Breast epithelium (tissue), 4 donors: ENCODE data around the gene NEURL3. TPM values are rescaled to one million over a fixed set of nuclear protein-coding genes. Genes with fewer than 3 reads are reported as not detected.

Experiments used
- DNase-seq, 2 donors: peaks; one replicate each; pipeline ENCODE4 v3.0.0-alpha.2; 2019; ENCODE audit warnings: low spot score in 2 of 2
- H3K27ac ChIP-seq, 2 donors: fragments of 200-600 bp; sonication (generic) in 1 of 2; one replicate each; pipeline ENCODE4 v1.5.1; 2016 to 2019; ENCODE audit warnings: mild to moderate bottlenecking in 1 of 2
- H3K27me3 ChIP-seq, 2 donors: fragments of 200-600 bp; sonication (generic) in 1 of 2; one replicate each; pipeline versions ENCODE4 v1.5.1 to v1.6.0; 2017 to 2019; ENCODE audit warnings: control low read depth in 1 of 2, mild to moderate bottlenecking in 1 of 2
- H3K36me3 ChIP-seq: fragments of 200-600 bp; one replicate; pipeline ENCODE4 v1.5.1; 2019
- H3K4me1 ChIP-seq, 2 donors: fragments of 200-600 bp; sonication (generic); one replicate each; pipeline ENCODE4 v1.5.1; 2016 to 2019; ENCODE audit warnings: control low read depth in 1 of 2
- H3K4me3 ChIP-seq, 3 donors: fragments of 200-600 bp; sonication (generic); 1 replicate in 2 of 3; 2 replicates in 1 of 3; pipeline ENCODE4 v1.5.1; 2016 to 2019; ENCODE audit warnings: mild to moderate bottlenecking in 3 of 3, moderate library complexity in 2 of 3
- H3K9me3 ChIP-seq, 2 donors: fragments of 200-600 bp; sonication (generic) in 1 of 2; one replicate each; pipeline ENCODE4 v1.5.1; 2016 to 2019; ENCODE audit warnings: control low read depth in 1 of 2
- CTCF ChIP-seq, 3 donors: fragments of 450-650 bp; IDR thresholded peaks; one replicate each; pipeline ENCODE4 v1.5.1; 2016 to 2017; ENCODE audit warnings: antibody characterized with exemption in 3 of 3, mild to moderate bottlenecking in 3 of 3, moderate library complexity in 3 of 3
- POLR2A ChIP-seq: fragments of 450-650 bp; IDR thresholded peaks from one replicate; pipeline ENCODE4 v1.6.1; 2016; ENCODE audit warnings: antibody characterized with exemption, mild to moderate bottlenecking, moderate library complexity
- POLR2AphosphoS5 ChIP-seq, 3 donors: sonication (generic); formaldehyde crosslinking; IDR thresholded peaks; one replicate each; pipeline ENCODE4 v1.6.1; 2017; ENCODE audit warnings: antibody characterized with exemption in 3 of 3
- intact Hi-C: fragments of 100-400 bp; cut with DNase I; formaldehyde crosslinking; loops from one replicate; pipeline ENCODE4 v1.15.1; 2023; ENCODE audit warnings: low total_unique reads
- total RNA-seq, 3 donors: library from RNA; depleted of rRNA; stranded (reverse); fragments of >200 nt; gene quantifications; one replicate each; pipeline ENCODE4 v1.1.0, GENCODE V29; 2016

NEURL3 gene
- total RNA-seq, 3 donors from 2014 or later = 4.3 to 6.1 TPM; not detected in 1

GRCh38 chr2:96548558-96549465 lies 43.7 kb upstream of the NEURL3 start:
- H3K27ac ChIP-seq = peak overlapping the region; percentile 18 to 61
- H3K36me3 ChIP-seq = peaks cover 13% of the 10 kb centered on the region
- H3K4me1 ChIP-seq = no peaks in the 10 kb centered on the region
- DNase-seq = no peak
- no peaks in the 10 kb centered on the region for H3K9me3 ChIP-seq
- no peak for TF ChIP-seq POLR2AphosphoS5 (IDR thresholded peaks at IDR 0.05)
- TF ChIP-seq POLR2A = no peak
- TF ChIP-seq CTCF (IDR thresholded peaks at IDR 0.05) = no peak
- H3K27me3 ChIP-seq = no peaks in the 10 kb centered on the region
- intact Hi-C loops = no loop called here
- no peak overlapping the region for H3K4me3 ChIP-seq

DNA sequence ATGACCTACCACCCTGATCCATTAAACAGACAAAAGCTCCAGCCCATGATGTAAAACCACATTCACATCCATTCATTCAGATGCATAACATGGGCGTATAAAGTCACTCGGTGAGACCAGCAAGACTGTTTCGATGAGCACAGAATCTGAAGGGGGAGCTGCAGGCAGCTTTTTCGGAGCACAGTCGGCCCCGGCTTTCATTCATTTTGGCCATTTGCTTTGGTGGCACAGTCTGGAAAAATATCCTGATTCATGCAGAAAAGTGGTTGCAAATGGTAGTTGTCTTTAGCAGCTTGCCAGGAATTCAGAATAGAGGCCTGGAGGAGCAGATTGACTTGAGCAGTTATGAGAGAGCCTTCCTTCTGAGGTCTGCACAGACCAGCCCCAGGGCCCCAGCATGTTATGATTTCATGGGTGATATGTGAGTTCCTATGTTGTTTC lies 42.6 kb upstream of the NEURL3 start:
- Histone ChIP-seq H3K27me3 (no peaks in the 10 kb centered on the region), H3K27ac (no peak overlapping the region)

DNA sequence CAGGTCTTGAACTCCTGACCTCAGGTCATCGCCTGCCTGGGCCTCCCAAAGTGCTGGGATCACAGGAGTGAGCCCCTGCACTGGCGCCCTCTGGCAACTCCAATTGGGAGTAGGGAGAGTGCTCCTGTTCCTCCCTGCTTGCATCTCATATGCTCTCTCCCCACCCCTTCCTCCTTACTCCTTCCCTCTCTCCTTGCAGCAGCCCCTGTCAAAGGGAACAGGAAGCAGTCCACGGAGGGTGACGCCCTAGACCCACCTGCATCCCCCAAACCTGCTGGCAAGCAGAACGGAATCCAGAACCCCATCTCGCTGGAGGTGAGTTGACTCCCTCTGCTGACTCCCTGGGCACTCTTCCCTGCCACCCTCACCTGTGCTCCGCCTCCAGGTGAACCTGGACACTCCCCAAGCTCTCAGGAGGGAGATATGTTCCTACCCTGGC lies 42.1 kb upstream of the NEURL3 start:
- no peak overlapping the region for H3K4me3 ChIP-seq
- H3K36me3 ChIP-seq = peaks cover 13% of the 10 kb centered on the region
- H3K4me1 ChIP-seq = no peaks in the 10 kb centered on the region
- TF ChIP-seq CTCF (IDR thresholded peaks at IDR 0.05) = no peak
- no peak for TF ChIP-seq POLR2AphosphoS5 (IDR thresholded peaks at IDR 0.05)
- TF ChIP-seq POLR2A = no peak
- intact Hi-C loops = loop anchor here (1.0 kb wide), 1 partner anchor 10 kb away; no protein-coding TSS in a partner anchor
- no peaks in the 10 kb centered on the region for H3K9me3 ChIP-seq
- H3K27ac ChIP-seq = peak overlapping the region in 1 of 2 donors; percentile 48
- DNase-seq = no peak
- no peaks in the 10 kb centered on the region for H3K27me3 ChIP-seq

More for the DNA sequence above, 42.6 kb upstream of the NEURL3 start:
- no peaks in the 10 kb centered on the region for H3K4me1 ChIP-seq
- no peak for DNase-seq
- TF ChIP-seq CTCF (IDR thresholded peaks at IDR 0.05) (no peak), POLR2A (no peak), POLR2AphosphoS5 (IDR thresholded peaks at IDR 0.05) (no peak)
- no peaks in the 10 kb centered on the region for H3K9me3 ChIP-seq
- intact Hi-C loops = loop anchor here (1.0 kb wide), 1 partner anchor 10 kb away; no protein-coding TSS in a partner anchor
- no peak overlapping the region for H3K4me3 ChIP-seq
- H3K36me3 ChIP-seq = peaks cover 13% of the 10 kb centered on the region

GRCh38 chr2:96546797-96547196 lies 41.6 kb upstream of the NEURL3 start:
- intact Hi-C loops = loop anchor here (1.0 kb wide), 1 partner anchor 11 kb away; no protein-coding TSS in a partner anchor
- Histone ChIP-seq H3K36me3 (peaks cover 13% of the 10 kb centered on the region), H3K27ac (peak overlapping the region; percentile 30 to 48), H3K9me3 (no peaks in the 10 kb centered on the region), H3K27me3 (no peaks in the 10 kb centered on the region), H3K4me1 (no peaks in the 10 kb centered on the region), H3K4me3 (no peak overlapping the region)
- TF ChIP-seq POLR2A (no peak), CTCF (IDR thresholded peaks at IDR 0.05) (no peak), POLR2AphosphoS5 (IDR thresholded peaks at IDR 0.05) (no peak)
- no peak for DNase-seq

DNA sequence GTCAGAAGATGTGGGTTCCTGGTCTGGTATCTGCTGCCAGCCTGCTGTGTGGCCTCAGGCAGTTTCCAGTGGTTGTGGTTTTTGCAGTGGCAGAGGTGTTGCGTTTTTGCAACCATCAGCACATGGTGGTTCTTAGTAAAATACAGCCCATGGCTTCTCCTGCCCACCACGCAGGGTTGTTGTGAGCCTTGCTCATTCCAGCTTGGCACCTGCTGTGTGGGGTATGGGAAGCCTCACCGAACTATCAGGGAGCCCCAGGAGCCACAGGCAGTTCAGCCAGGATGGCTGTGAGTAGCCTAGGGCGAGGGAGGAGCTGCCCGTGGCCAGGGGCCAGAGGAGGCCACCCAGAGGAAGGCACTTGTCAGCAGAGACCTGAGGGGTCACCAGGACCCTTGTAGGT lies 41.2 kb upstream of the NEURL3 start:
- no peak overlapping the region for H3K4me3 ChIP-seq
- peaks cover 11% of the 10 kb centered on the region for H3K36me3 ChIP-seq
- intact Hi-C loops = no loop called here
- peak overlapping the region; percentile 30 to 48 for H3K27ac ChIP-seq
- DNase-seq = no peak
- no peak for TF ChIP-seq POLR2AphosphoS5 (IDR thresholded peaks at IDR 0.05)
- no peak for TF ChIP-seq POLR2A
- no peak for TF ChIP-seq CTCF (IDR thresholded peaks at IDR 0.05)
- H3K9me3 ChIP-seq = no peaks in the 10 kb centered on the region
- no peaks in the 10 kb centered on the region for H3K4me1 ChIP-seq
- H3K27me3 ChIP-seq = no peaks in the 10 kb centered on the region
